Measurements from ENCODE around the gene CFAP251.

GRCh38 chr12:121980892-121981272 lies 62.5 kb downstream of the CFAP251 start:
- no peak for TF ChIP-seq SUZ12 (IDR thresholded peaks at IDR 0.05; ENCODE audit: extremely low read depth, insufficient read depth, insufficient read length)
- TF ChIP-seq ZNF274 (IDR thresholded peaks at IDR 0.05; ENCODE audit: low read depth, low read length), result no peak
